HCT116 (cell line): ENCODE data around the gene ARHGEF19. TPM values are rescaled to one million over a fixed set of nuclear protein-coding genes. Genes with fewer than 3 reads are reported as not detected.
A peak's percentile ranks its signal among the peaks of the same experiment; 100 is the strongest.

Source experiments
- ATAC-seq: fragments of 200-7000 bp; cut with Tn5 transposase; 2 replicates; pipeline ENCODE4 v1.9.1; 2020; ENCODE audit warnings: mild to moderate bottlenecking, moderate library complexity
- BruUV-seq: library from RNA; stranded (reverse); fragments of 400-500 nt; replicated peaks from 2 replicates; lab custom pipeline; 2021; lab: Mats Ljungman, UMichigan
- CTCF ChIA-PET: fragments of 300-600 bp; sonication (Branson Sonifier 250); formaldehyde crosslinking; loops from one replicate; lab custom pipeline; 2021; ENCODE audit warnings: antibody characterized with exemption; lab: Charles Lee
- POLR2A ChIA-PET: fragments of 300-600, 350-600 bp; sonication (Branson Sonifier 250); formaldehyde crosslinking; loops from one replicate; lab custom pipeline; 2021; ENCODE audit warnings: antibody characterized with exemption; lab: Charles Lee
- RAD21 ChIA-PET, 2 experiments: fragments of 300-600 bp; sonication (Branson Sonifier 250); formaldehyde crosslinking; loops; one replicate each; lab custom pipeline; 2023; ENCODE audit warnings: low total read pairs in 2 of 2; ENCODE audit not compliant: uncharacterized antibody in 2 of 2, unreplicated experiment in 2 of 2, low non-redundant PET in 1 of 2; lab: Charles Lee
- DNase-seq: peaks from one replicate; pipeline ENCODE4 v3.0.0-alpha.2; 2010; ENCODE audit warnings: low read depth, low spot score
- H2AFZ ChIP-seq: fragments of 200-600 bp; shearing (Covaris generic), sonication (generic); 2 replicates; pipeline ENCODE4 v1.6.1; 2017; ENCODE audit warnings: low read depth, mixed run types, mixed read lengths, antibody characterized with exemption, low read length; ENCODE audit not compliant: poor library complexity, severe bottlenecking
- H3K27ac ChIP-seq: 2 replicates; pipeline ENCODE4 v1.5.1; 2012; ENCODE audit warnings: low read depth, low read length
- H3K27me3 ChIP-seq: fragments of 200-600 bp; sonication (generic); 2 replicates; pipeline ENCODE4 v1.6.1; 2016; ENCODE audit warnings: mixed run types, low read length, mixed read lengths; ENCODE audit not compliant: insufficient read depth
- H3K36me3 ChIP-seq, 2 experiments: fragments of 200-500 bp in 1 of 2; fragments of 200-600 bp in 1 of 2; sonication (Bioruptor generic) in 1 of 2; sonication (generic) in 1 of 2; 2 replicates each; pipeline versions ENCODE4 v1.5.1 to v1.6.1; 2014 to 2016; ENCODE audit warnings: low read length in 2 of 2, inconsistent platforms in 1 of 2, mixed read lengths in 1 of 2, mixed run types in 1 of 2; ENCODE audit not compliant: insufficient read depth in 2 of 2, control insufficient read depth in 1 of 2
- H3K4me1 ChIP-seq, 2 experiments: fragments of 200-600 bp in 1 of 2; sonication (generic) in 1 of 2; 2 replicates each; pipeline versions ENCODE4 v1.5.1 to v1.6.1; 2012 to 2017; ENCODE audit warnings: low read length in 2 of 2, inconsistent platforms in 1 of 2, mild to moderate bottlenecking in 1 of 2, mixed read lengths in 1 of 2, mixed run types in 1 of 2, moderate library complexity in 1 of 2; ENCODE audit not compliant: insufficient read depth in 2 of 2, control insufficient read depth in 1 of 2
- H3K4me2 ChIP-seq: fragments of 200-600 bp; sonication (generic); 2 replicates; pipeline ENCODE4 v1.6.1; 2017; ENCODE audit warnings: mixed run types, low read length, mixed read lengths
- H3K4me3 ChIP-seq, 2 experiments: fragments of 200-600 bp in 1 of 2; sonication (generic) in 1 of 2; replicated peaks in 1 of 2; 2 replicates each; pipeline ENCODE4 v1.5.1; 2011 to 2016; ENCODE audit warnings: low read length in 2 of 2, control low read depth in 1 of 2, low read depth in 1 of 2, mild to moderate bottlenecking in 1 of 2, mixed read lengths in 1 of 2, mixed run types in 1 of 2
- H3K79me2 ChIP-seq: fragments of 200-600 bp; sonication (generic); 2 replicates; pipeline ENCODE4 v1.6.1; 2017; ENCODE audit warnings: mild to moderate bottlenecking, mixed run types, low read length, moderate library complexity, mixed read lengths; ENCODE audit not compliant: insufficient read depth
- H3K9ac ChIP-seq: fragments of 200-600 bp; sonication (generic); 2 replicates; pipeline ENCODE4 v1.6.1; 2016; ENCODE audit warnings: low read length, mixed read lengths
- H3K9me2 ChIP-seq: fragments of 200-600 bp; sonication (generic), shearing (Covaris generic); 2 replicates; pipeline ENCODE4 v1.6.1; 2017; ENCODE audit warnings: mixed run types, mild to moderate bottlenecking, moderate library complexity; ENCODE audit not compliant: insufficient read depth
- H3K9me3 ChIP-seq, 2 experiments: fragments of 200-500 bp in 1 of 2; fragments of 200-600 bp in 1 of 2; sonication (Bioruptor generic) in 1 of 2; sonication (generic) in 1 of 2; 2 replicates each; pipeline ENCODE4 v1.6.1; 2014 to 2017; ENCODE audit warnings: low read length in 2 of 2, mixed read lengths in 2 of 2, inconsistent platforms in 1 of 2, low read depth in 1 of 2, mild to moderate bottlenecking in 1 of 2, mixed run types in 1 of 2, moderate library complexity in 1 of 2; ENCODE audit not compliant: control insufficient read depth in 1 of 2, insufficient read depth in 1 of 2
- H4K20me1 ChIP-seq: fragments of 200-600 bp; sonication (generic), shearing (Covaris generic); 2 replicates; pipeline ENCODE4 v1.6.1; 2017; ENCODE audit warnings: mixed run types, mild to moderate bottlenecking, moderate library complexity; ENCODE audit not compliant: insufficient read depth
- EGR1 ChIP-seq: IDR thresholded peaks from 2 replicates; pipeline ENCODE4 v1.6.1; 2012; ENCODE audit warnings: low read depth
- EZH2 ChIP-seq: fragments of 200-600 bp; sonication (generic); IDR thresholded peaks from 2 replicates; pipeline ENCODE4 v1.6.1; 2017; ENCODE audit warnings: antibody characterized with exemption, mixed run types
- EZH2phosphoT487 ChIP-seq: fragments of 200-600 bp; IDR thresholded peaks from 2 replicates; pipeline ENCODE4 v1.6.1; 2018; ENCODE audit warnings: antibody characterized with exemption, borderline replicate concordance
- MAX ChIP-seq: IDR thresholded peaks from 2 replicates; pipeline ENCODE4 v1.6.1; 2012
- POLR2A ChIP-seq: IDR thresholded peaks from 2 replicates; pipeline ENCODE4 v1.7.0; 2011; ENCODE audit warnings: borderline replicate concordance; ENCODE audit not compliant: insufficient read depth, insufficient read length; ENCODE audit errors: extremely low read depth
- POLR2AphosphoS5 ChIP-seq: IDR thresholded peaks from 2 replicates; pipeline ENCODE4 v1.6.1; 2011; ENCODE audit warnings: mild to moderate bottlenecking, low read depth, low read length, moderate library complexity
- RAD21 ChIP-seq: IDR thresholded peaks from 2 replicates; pipeline ENCODE4 v1.6.1; 2012; ENCODE audit warnings: low read depth, mild to moderate bottlenecking
- SIN3A ChIP-seq: IDR thresholded peaks from 2 replicates; pipeline ENCODE4 v1.6.1; 2012; ENCODE audit warnings: low read depth
- TCF7L2 ChIP-seq: IDR thresholded peaks from 2 replicates; pipeline ENCODE4 v1.7.0; 2011; ENCODE audit warnings: borderline replicate concordance, inconsistent platforms; ENCODE audit not compliant: insufficient read depth, insufficient read length; ENCODE audit errors: extremely low read depth
- YY1 ChIP-seq: IDR thresholded peaks from 2 replicates; pipeline ENCODE4 v1.6.1; 2011; ENCODE audit warnings: low read length, low read depth, moderate library complexity, mild to moderate bottlenecking; ENCODE audit not compliant: insufficient replicate concordance; ENCODE audit errors: extremely low read depth
- ZBTB33 ChIP-seq: IDR thresholded peaks from 2 replicates; pipeline ENCODE4 v1.6.1; 2011; ENCODE audit warnings: mild to moderate bottlenecking, low read length, moderate library complexity; ENCODE audit not compliant: insufficient replicate concordance; ENCODE audit errors: extremely low read depth
- ZFX ChIP-seq: fragments of 450-650 bp; IDR thresholded peaks from 2 replicates; pipeline ENCODE4 v1.6.1; 2017
- intact Hi-C: fragments of 100-400 bp; cut with micrococcal nuclease; formaldehyde crosslinking; loops from 2 replicates; pipeline ENCODE4 v1.10.0; 2022
- total RNA-seq: library from RNA; stranded (reverse); gene quantifications from one replicate; pipeline ENCODE4 v1.2.1, GENCODE V29; 2021; ENCODE audit not compliant: unreplicated experiment

Gene ARHGEF19
- total RNA-seq, 1 experiment from 2014 or later: 59.7 TPM

- Histone ChIP-seq H3K4me1 (peaks cover 16 to 30% of the 10 kb centered on the region in 2 experiments), H3K79me2 (no peaks in the 10 kb centered on the region; the same call in 1 of the 2 replicates), H3K9me3 (no peaks in the 10 kb centered on the region), H3K27ac (peak within 1 kb of the TSS; percentile 70), H3K27me3 (no peaks in the 10 kb centered on the region), H2AFZ (peak within 1 kb of the TSS; percentile 75), H3K4me2 (peak within 1 kb of the TSS; percentile 96), H3K36me3 (no peaks in the 10 kb centered on the region), H3K4me3 (peak within 1 kb of the TSS; percentile 70 to 83), H3K9me2 (no peaks in the 10 kb centered on the region), H3K9ac (peak within 1 kb of the TSS; percentile 84), H4K20me1 (no peaks in the 10 kb centered on the region)
- POLR2A ChIA-PET: interaction anchor here (1.4 kb wide), 1 partner anchor 12 kb away, joined by 4 read pairs; no protein-coding TSS in a partner anchor
- BruUV-seq: TSS peak; percentile 63
- CTCF ChIA-PET: interaction anchor here (1.3 to 2.6 kb wide), 2 partner anchors 11 to 21 kb away, joined by 5 to 9 read pairs; no protein-coding TSS in a partner anchor
- peak; percentile 20 for TF ChIP-seq YY1
- TF ChIP-seq RAD21: no peak
- no peak for TF ChIP-seq ZBTB33
- no peak for TF ChIP-seq EZH2phosphoT487
- peak; percentile 79 for TF ChIP-seq POLR2A
- peak; percentile 76; the same call in 1 of the 2 replicates for TF ChIP-seq SIN3A
- TF ChIP-seq POLR2AphosphoS5: peak; percentile 91
- TF ChIP-seq TCF7L2: peak; percentile 30
- peak; percentile 68; the same call in 1 of the 2 replicates for TF ChIP-seq ZFX
- no peak for TF ChIP-seq EZH2
- peak; percentile 91 for TF ChIP-seq MAX
- peak; percentile 80 for TF ChIP-seq EGR1
- peak; percentile 81 for DNase-seq
- intact Hi-C loops: loop anchor here (2.0 kb wide), 2 partner anchors 20 to 30 kb away; no protein-coding TSS in a partner anchor
- RAD21 ChIA-PET: interaction anchor here in 1 of 2 experiments (0.6 to 1.0 kb wide), 2 partner anchors 29 to 158 kb away, joined by 3 to 5 read pairs; no protein-coding TSS in a partner anchor
- peak; percentile 82 for ATAC-seq
Observed at GRCh38 chr1:16236511-16237342, 24.3 kb upstream of the ARHGEF19 start, which contains the start of gene CPLANE2. Gene CPLANE2, minus strand, starts transcription at chr1:16237183. Its CDS starts 441 bp downstream, at chr1:16236742.
